Nephron (organoid): ENCODE data around the gene CBR1.

Experiments used
- H3K27ac Mint-ChIP-seq, 3 experiments: 2 replicates each; pipeline ENCODE4 v1.8.0; 2020; ENCODE audit warnings: mixed read lengths in 3 of 3, mild to moderate bottlenecking in 2 of 3, moderate library complexity in 1 of 3
- H3K27me3 Mint-ChIP-seq: 2 replicates; pipeline ENCODE4 v1.8.0; 2021; ENCODE audit warnings: low read depth, mild to moderate bottlenecking, moderate library complexity, mixed read lengths
- H3K36me3 Mint-ChIP-seq: 2 replicates; pipeline ENCODE4 v1.8.0; 2020; ENCODE audit warnings: low read depth, mixed read lengths
- H3K4me1 Mint-ChIP-seq: 2 replicates; pipeline ENCODE4 v1.8.0; 2020; ENCODE audit warnings: mixed read lengths
- H3K4me3 Mint-ChIP-seq, 3 experiments: 2 replicates each; pipeline ENCODE4 v1.8.0; 2020; ENCODE audit warnings: mild to moderate bottlenecking in 3 of 3, mixed read lengths in 3 of 3, moderate library complexity in 2 of 3
- H3K9me3 Mint-ChIP-seq: 2 replicates; pipeline ENCODE4 v1.8.0; 2020; ENCODE audit warnings: mixed read lengths
- CTCF ChIP-seq, 3 experiments: fragments of 200-600 bp; sonication (generic); IDR thresholded peaks; one replicate each; pipeline ENCODE4 v1.5.0; 2021; ENCODE audit warnings: antibody characterized with exemption in 3 of 3; ENCODE audit not compliant: unreplicated experiment in 3 of 3

Gene CBR1

GRCh38 chr21:36077758-36078157 lies 7.9 kb downstream of the CBR1 start:
- H3K36me3 Mint-ChIP-seq, result no peaks in the 10 kb centered on the region
- H3K27me3 Mint-ChIP-seq, result peaks cover 12% of the 10 kb centered on the region
- H3K4me1 Mint-ChIP-seq, result no peaks in the 10 kb centered on the region
- H3K4me3 Mint-ChIP-seq, result no peak overlapping the region
- no peak for TF ChIP-seq CTCF (IDR thresholded peaks at IDR 0.05; ENCODE audit: unreplicated experiment in 3 of 3)
- H3K27ac Mint-ChIP-seq, result no peak overlapping the region
- peaks cover 2% of the 10 kb centered on the region for H3K9me3 Mint-ChIP-seq

GRCh38 chr21:36079010-36079649 lies 9.3 kb downstream of the CBR1 start:
- H3K9me3 Mint-ChIP-seq, result peaks cover 2% of the 10 kb centered on the region
- peaks cover 12% of the 10 kb centered on the region for H3K27me3 Mint-ChIP-seq
- no peak overlapping the region for H3K4me3 Mint-ChIP-seq
- H3K36me3 Mint-ChIP-seq, result no peaks in the 10 kb centered on the region
- H3K4me1 Mint-ChIP-seq, result no peaks in the 10 kb centered on the region
- no peak overlapping the region for H3K27ac Mint-ChIP-seq
- TF ChIP-seq CTCF (IDR thresholded peaks at IDR 0.05; ENCODE audit: unreplicated experiment in 3 of 3), result no peak

- Mint-ChIP-seq H3K4me3 (no peak overlapping the region), H3K27ac (no peak overlapping the region), H3K9me3 (peaks cover 2% of the 10 kb centered on the region), H3K27me3 (peaks cover 12% of the 10 kb centered on the region), H3K4me1 (no peaks in the 10 kb centered on the region), H3K36me3 (no peaks in the 10 kb centered on the region)
- TF ChIP-seq CTCF (IDR thresholded peaks at IDR 0.05; ENCODE audit: unreplicated experiment in 3 of 3), result no peak
Measured at GRCh38 chr21:36079671-36080070, 9.8 kb downstream of the CBR1 start.

- no peak for TF ChIP-seq CTCF (IDR thresholded peaks at IDR 0.05; ENCODE audit: unreplicated experiment in 3 of 3)
- Mint-ChIP-seq H3K4me1 (no peaks in the 10 kb centered on the region), H3K27me3 (peaks cover 11% of the 10 kb centered on the region), H3K36me3 (no peaks in the 10 kb centered on the region), H3K27ac (no peak overlapping the region), H3K4me3 (no peak overlapping the region), H3K9me3 (peaks cover 2% of the 10 kb centered on the region)
Measured at GRCh38 chr21:36080386-36080785, 10.6 kb downstream of the CBR1 start.

- H3K36me3 Mint-ChIP-seq, result no peaks in the 10 kb centered on the region
- no peak overlapping the region for H3K27ac Mint-ChIP-seq
- H3K4me3 Mint-ChIP-seq, result no peak overlapping the region
- H3K9me3 Mint-ChIP-seq, result peaks cover 2% of the 10 kb centered on the region
- peaks cover 3% of the 10 kb centered on the region for H3K4me1 Mint-ChIP-seq
- peaks cover 8% of the 10 kb centered on the region for H3K27me3 Mint-ChIP-seq
- TF ChIP-seq CTCF (IDR thresholded peaks at IDR 0.05; ENCODE audit: unreplicated experiment in 3 of 3), result no peak
Measured at GRCh38 chr21:36082237-36082664, 12.4 kb downstream of the CBR1 start.
